ENCODE measurements around the gene TMEM247. TPM values are rescaled to one million over a fixed set of nuclear protein-coding genes. Genes with fewer than 3 reads are reported as not detected.

The TMEM247 gene
- total RNA-seq, 1 experiment from 2014 or later: not detected

DNA sequence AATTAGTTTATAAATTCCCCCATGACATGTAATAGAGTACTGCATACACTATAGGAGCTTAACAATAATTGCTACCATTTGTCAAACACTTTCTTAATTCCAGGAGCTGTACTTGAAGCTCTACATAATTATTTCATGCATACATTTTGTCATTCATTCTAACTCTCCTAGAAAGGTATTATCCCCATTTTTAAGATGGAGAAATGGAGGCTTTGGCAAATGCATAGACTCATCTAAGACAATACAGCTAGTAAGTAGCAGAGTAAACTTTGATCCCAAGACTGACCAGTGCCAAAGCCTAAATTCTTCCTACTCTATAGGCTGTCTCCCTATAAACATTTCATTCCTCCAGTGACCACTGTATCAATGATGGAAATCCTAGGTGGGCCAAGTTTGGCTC, 42.6 kb upstream of the TMEM247 start (continued):
- no peak for TF ChIP-seq ZNF219 (CRISPR knock-in tag; IDR thresholded peaks at IDR 0.05; ENCODE audit: borderline replicate concordance)
- no peak for TF ChIP-seq GRHL2 (CRISPR knock-in tag; IDR thresholded peaks at IDR 0.05; ENCODE audit: insufficient replicate concordance, severe bottlenecking)
- TF ChIP-seq RORB (CRISPR knock-in tag; IDR thresholded peaks at IDR 0.05): no peak
- TF ChIP-seq, protein P1, sequence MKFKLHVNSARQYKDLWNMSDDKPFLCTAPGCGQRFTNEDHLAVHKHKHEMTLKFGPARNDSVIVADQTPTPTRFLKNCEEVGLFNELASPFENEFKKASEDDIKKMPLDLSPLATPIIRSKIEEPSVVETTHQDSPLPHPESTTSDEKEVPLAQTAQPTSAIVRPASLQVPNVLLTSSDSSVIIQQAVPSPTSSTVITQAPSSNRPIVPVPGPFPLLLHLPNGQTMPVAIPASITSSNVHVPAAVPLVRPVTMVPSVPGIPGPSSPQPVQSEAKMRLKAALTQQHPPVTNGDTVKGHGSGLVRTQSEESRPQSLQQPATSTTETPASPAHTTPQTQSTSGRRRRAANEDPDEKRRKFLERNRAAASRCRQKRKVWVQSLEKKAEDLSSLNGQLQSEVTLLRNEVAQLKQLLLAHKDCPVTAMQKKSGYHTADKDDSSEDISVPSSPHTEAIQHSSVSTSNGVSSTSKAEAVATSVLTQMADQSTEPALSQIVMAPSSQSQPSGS (CRISPR knock-in tag; IDR thresholded peaks at IDR 0.05; ENCODE audit: borderline replicate concordance, low read depth): no peak
- TF ChIP-seq ZNF263 (CRISPR knock-in tag; IDR thresholded peaks at IDR 0.05; ENCODE audit: low read depth): no peak
- TF ChIP-seq, protein P2, sequence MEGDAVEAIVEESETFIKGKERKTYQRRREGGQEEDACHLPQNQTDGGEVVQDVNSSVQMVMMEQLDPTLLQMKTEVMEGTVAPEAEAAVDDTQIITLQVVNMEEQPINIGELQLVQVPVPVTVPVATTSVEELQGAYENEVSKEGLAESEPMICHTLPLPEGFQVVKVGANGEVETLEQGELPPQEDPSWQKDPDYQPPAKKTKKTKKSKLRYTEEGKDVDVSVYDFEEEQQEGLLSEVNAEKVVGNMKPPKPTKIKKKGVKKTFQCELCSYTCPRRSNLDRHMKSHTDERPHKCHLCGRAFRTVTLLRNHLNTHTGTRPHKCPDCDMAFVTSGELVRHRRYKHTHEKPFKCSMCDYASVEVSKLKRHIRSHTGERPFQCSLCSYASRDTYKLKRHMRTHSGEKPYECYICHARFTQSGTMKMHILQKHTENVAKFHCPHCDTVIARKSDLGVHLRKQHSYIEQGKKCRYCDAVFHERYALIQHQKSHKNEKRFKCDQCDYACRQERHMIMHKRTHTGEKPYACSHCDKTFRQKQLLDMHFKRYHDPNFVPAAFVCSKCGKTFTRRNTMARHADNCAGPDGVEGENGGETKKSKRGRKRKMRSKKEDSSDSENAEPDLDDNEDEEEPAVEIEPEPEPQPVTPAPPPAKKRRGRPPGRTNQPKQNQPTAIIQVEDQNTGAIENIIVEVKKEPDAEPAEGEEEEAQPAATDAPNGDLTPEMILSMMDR (IDR thresholded peaks at IDR 0.05): no peak
- TF ChIP-seq, protein P3, sequence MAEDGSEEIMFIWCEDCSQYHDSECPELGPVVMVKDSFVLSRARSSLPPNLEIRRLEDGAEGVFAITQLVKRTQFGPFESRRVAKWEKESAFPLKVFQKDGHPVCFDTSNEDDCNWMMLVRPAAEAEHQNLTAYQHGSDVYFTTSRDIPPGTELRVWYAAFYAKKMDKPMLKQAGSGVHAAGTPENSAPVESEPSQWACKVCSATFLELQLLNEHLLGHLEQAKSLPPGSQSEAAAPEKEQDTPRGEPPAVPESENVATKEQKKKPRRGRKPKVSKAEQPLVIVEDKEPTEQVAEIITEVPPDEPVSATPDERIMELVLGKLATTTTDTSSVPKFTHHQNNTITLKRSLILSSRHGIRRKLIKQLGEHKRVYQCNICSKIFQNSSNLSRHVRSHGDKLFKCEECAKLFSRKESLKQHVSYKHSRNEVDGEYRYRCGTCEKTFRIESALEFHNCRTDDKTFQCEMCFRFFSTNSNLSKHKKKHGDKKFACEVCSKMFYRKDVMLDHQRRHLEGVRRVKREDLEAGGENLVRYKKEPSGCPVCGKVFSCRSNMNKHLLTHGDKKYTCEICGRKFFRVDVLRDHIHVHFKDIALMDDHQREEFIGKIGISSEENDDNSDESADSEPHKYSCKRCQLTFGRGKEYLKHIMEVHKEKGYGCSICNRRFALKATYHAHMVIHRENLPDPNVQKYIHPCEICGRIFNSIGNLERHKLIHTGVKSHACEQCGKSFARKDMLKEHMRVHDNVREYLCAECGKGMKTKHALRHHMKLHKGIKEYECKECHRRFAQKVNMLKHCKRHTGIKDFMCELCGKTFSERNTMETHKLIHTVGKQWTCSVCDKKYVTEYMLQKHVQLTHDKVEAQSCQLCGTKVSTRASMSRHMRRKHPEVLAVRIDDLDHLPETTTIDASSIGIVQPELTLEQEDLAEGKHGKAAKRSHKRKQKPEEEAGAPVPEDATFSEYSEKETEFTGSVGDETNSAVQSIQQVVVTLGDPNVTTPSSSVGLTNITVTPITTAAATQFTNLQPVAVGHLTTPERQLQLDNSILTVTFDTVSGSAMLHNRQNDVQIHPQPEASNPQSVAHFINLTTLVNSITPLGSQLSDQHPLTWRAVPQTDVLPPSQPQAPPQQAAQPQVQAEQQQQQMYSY (CRISPR knock-in tag; IDR thresholded peaks at IDR 0.05): no peak
- TF ChIP-seq, protein P4, sequence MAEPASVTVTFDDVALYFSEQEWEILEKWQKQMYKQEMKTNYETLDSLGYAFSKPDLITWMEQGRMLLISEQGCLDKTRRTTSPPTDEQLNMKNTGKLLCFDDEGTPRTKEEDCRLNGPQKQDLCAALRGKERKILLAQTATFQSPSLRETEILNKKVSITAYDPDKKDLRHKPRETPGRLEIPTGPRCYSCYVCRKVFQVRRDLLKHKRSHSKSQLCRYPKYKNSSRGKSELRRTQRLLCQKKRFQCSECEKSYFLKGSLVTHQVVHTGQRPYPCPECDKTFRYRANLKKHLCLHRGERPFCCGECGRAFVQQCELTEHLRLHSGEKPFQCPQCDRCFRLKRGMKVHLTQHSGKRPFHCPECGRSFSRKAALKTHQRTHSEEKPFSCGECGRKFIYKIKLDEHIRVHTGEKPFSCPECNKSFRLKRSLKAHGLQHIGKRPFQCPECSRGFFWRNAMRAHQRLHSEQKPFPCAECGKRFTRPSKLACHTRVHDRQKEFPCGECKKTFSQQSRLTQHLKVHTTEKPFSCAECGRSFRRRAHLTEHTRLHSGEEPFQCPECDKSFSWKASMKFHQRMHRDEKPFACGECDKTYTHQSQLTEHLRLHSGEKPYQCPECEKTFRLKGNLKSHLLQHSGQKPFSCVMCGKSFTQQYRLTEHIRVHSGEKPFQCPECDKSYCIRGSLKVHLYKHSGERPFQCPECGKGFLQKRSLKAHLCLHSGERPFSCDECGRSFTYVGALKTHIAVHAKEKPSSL (CRISPR knock-in tag; conservative IDR thresholded peaks at IDR 0.05): no peak
- no peak for TF ChIP-seq EMX1 (CRISPR knock-in tag; IDR thresholded peaks at IDR 0.05)
- no peak for TF ChIP-seq CREM (CRISPR knock-in tag; IDR thresholded peaks at IDR 0.05)
- no peak for TF ChIP-seq SOX15 (CRISPR knock-in tag; IDR thresholded peaks at IDR 0.05)
- TF ChIP-seq CBFB (CRISPR knock-in tag; IDR thresholded peaks at IDR 0.05; ENCODE audit: low read depth): no peak

DNA sequence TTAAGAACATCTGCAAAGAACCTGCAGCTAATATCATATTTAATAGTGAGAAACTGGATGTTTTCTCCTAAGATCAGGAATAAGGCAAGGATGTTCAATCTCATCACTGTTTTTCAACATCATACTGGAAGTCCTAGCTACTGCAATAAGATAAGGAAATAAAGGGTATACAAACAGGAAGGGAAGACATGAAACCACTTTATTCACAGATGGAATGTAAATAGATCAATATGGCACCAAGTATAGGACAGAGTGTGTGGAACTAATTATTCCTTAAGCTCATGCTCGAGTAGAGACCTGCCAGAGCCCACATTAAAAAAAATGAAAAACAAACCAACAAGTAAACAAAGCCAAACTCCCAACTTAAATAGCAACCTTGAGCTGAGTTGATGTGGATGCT, 41.3 kb upstream of the TMEM247 start:
- ChIA-PET POLR2A (no interaction called here), CTCF (no interaction called here)
- DNase-seq (ENCODE audit: low spot score) (no peak), ATAC-seq (no peak)
- H3K27ac Mint-ChIP-seq: no peak overlapping the region
- no peaks in the 10 kb centered on the region for H3K36me3 Mint-ChIP-seq
- H3K4me3 Mint-ChIP-seq: no peak overlapping the region
- peaks cover 14% of the 10 kb centered on the region for H3K4me1 Mint-ChIP-seq
- H3K27me3 Mint-ChIP-seq (ENCODE audit: low read depth): peaks cover 3% of the 10 kb centered on the region
- peaks cover 6% of the 10 kb centered on the region; the same call in 1 of the 2 replicates for H3K9me3 Mint-ChIP-seq
- TF ChIP-seq CBFB (CRISPR knock-in tag; IDR thresholded peaks at IDR 0.05; ENCODE audit: low read depth) (no peak), ZNF138 (CRISPR knock-in tag; conservative IDR thresholded peaks at IDR 0.05) (no peak), ZNF219 (CRISPR knock-in tag; IDR thresholded peaks at IDR 0.05; ENCODE audit: borderline replicate concordance) (no peak), SMAD4 (CRISPR knock-in tag; IDR thresholded peaks at IDR 0.05) (no peak), TP53 (CRISPR knock-in tag; IDR thresholded peaks at IDR 0.05) (no peak), EMX1 (CRISPR knock-in tag; IDR thresholded peaks at IDR 0.05) (no peak), MYBL2 (CRISPR knock-in tag; IDR thresholded peaks at IDR 0.05) (no peak), GABPB1 (CRISPR knock-in tag; IDR thresholded peaks at IDR 0.05) (no peak), FOXJ3 (CRISPR knock-in tag; IDR thresholded peaks at IDR 0.05; ENCODE audit: borderline replicate concordance) (no peak), ZNF263 (CRISPR knock-in tag; IDR thresholded peaks at IDR 0.05; ENCODE audit: low read depth) (no peak)
- TF ChIP-seq, protein P5, sequence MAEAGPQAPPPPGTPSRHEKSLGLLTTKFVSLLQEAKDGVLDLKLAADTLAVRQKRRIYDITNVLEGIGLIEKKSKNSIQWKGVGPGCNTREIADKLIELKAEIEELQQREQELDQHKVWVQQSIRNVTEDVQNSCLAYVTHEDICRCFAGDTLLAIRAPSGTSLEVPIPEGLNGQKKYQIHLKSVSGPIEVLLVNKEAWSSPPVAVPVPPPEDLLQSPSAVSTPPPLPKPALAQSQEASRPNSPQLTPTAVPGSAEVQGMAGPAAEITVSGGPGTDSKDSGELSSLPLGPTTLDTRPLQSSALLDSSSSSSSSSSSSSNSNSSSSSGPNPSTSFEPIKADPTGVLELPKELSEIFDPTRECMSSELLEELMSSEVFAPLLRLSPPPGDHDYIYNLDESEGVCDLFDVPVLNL (CRISPR knock-in tag; IDR thresholded peaks at IDR 0.05; ENCODE audit: borderline replicate concordance, low read depth): no peak
- TF ChIP-seq, protein P6, sequence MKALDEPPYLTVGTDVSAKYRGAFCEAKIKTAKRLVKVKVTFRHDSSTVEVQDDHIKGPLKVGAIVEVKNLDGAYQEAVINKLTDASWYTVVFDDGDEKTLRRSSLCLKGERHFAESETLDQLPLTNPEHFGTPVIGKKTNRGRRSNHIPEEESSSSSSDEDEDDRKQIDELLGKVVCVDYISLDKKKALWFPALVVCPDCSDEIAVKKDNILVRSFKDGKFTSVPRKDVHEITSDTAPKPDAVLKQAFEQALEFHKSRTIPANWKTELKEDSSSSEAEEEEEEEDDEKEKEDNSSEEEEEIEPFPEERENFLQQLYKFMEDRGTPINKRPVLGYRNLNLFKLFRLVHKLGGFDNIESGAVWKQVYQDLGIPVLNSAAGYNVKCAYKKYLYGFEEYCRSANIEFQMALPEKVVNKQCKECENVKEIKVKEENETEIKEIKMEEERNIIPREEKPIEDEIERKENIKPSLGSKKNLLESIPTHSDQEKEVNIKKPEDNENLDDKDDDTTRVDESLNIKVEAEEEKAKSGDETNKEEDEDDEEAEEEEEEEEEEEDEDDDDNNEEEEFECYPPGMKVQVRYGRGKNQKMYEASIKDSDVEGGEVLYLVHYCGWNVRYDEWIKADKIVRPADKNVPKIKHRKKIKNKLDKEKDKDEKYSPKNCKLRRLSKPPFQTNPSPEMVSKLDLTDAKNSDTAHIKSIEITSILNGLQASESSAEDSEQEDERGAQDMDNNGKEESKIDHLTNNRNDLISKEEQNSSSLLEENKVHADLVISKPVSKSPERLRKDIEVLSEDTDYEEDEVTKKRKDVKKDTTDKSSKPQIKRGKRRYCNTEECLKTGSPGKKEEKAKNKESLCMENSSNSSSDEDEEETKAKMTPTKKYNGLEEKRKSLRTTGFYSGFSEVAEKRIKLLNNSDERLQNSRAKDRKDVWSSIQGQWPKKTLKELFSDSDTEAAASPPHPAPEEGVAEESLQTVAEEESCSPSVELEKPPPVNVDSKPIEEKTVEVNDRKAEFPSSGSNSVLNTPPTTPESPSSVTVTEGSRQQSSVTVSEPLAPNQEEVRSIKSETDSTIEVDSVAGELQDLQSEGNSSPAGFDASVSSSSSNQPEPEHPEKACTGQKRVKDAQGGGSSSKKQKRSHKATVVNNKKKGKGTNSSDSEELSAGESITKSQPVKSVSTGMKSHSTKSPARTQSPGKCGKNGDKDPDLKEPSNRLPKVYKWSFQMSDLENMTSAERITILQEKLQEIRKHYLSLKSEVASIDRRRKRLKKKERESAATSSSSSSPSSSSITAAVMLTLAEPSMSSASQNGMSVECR (CRISPR knock-in tag; IDR thresholded peaks at IDR 0.05; ENCODE audit: borderline replicate concordance): no peak
- TF ChIP-seq, protein P7, sequence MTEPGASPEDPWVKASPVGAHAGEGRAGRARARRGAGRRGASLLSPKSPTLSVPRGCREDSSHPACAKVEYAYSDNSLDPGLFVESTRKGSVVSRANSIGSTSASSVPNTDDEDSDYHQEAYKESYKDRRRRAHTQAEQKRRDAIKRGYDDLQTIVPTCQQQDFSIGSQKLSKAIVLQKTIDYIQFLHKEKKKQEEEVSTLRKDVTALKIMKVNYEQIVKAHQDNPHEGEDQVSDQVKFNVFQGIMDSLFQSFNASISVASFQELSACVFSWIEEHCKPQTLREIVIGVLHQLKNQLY (CRISPR knock-in tag; IDR thresholded peaks at IDR 0.05): no peak

Measured in WTC11 (cell line).